Left kidney (tissue), 8 donors: ENCODE measurements around the gene SNX1. TPM values are rescaled to one million over a fixed set of nuclear protein-coding genes. Genes with fewer than 3 reads are reported as not detected.
"Not testable (repeated sequence)": the region's sequence is repeated elsewhere in the genome, so short reads cannot be mapped to it uniquely, and the experiment has no call there.

ENCODE experiments used
- DNase-seq: peaks from one replicate; pipeline ENCODE4 v3.0.0-alpha.2; 2013
- long read RNA-seq, 8 donors: transcript quantifications; one replicate each; lab custom pipeline, GENCODE V29; 2026
- polyA plus RNA-seq: library from polyadenylated mRNA; unstranded; fragments of 120-200 nt; gene quantifications from one replicate; pipeline ENCODE4 v1.2.1, GENCODE V29; 2013; ENCODE audit not compliant: insufficient read length

Gene SNX1
- 128 TPM for polyA plus RNA-seq
- long read RNA-seq, donor 1, transcript SNX1-208 (15 exons, 1,971 nt): major isoform, 25 of 41 reads
- long read RNA-seq, donor 1, partial matches to known transcripts: 15 of 41 reads
- long read RNA-seq, donor 1, other reads (novel, unspliced or antisense): 0 of 41 reads
- long read RNA-seq, donor 2, transcript SNX1-208 (15 exons, 1,971 nt): major isoform, 19 of 41 reads
- long read RNA-seq, donor 2, partial matches to known transcripts: 19 of 41 reads
- long read RNA-seq, donor 2, other reads (novel, unspliced or antisense): 0 of 41 reads
- long read RNA-seq, donor 3, transcript SNX1-208 (15 exons, 1,971 nt): major isoform, 23 of 41 reads
- long read RNA-seq, donor 3, partial matches to known transcripts: 14 of 41 reads
- long read RNA-seq, donor 3, other reads (novel, unspliced or antisense): 0 of 41 reads
- long read RNA-seq, donor 4, partial matches to known transcripts: 7 of 7 reads
- long read RNA-seq, donor 4, other reads (novel, unspliced or antisense): 0 of 7 reads
- long read RNA-seq, donor 5, transcript SNX1-208 (15 exons, 1,971 nt): major isoform, 26 of 1,426 reads
- long read RNA-seq, donor 5, partial matches to known transcripts: 1,329 of 1,426 reads
- long read RNA-seq, donor 5, other reads (novel, unspliced or antisense): 71 of 1,426 reads
- long read RNA-seq, donor 6, transcript SNX1-208 (15 exons, 1,971 nt): major isoform, 19 of 26 reads
- long read RNA-seq, donor 6, partial matches to known transcripts: 5 of 26 reads
- long read RNA-seq, donor 6, other reads (novel, unspliced or antisense): 0 of 26 reads
- long read RNA-seq, donor 7, transcript SNX1-208 (15 exons, 1,971 nt): major isoform, 21 of 36 reads
- long read RNA-seq, donor 7, partial matches to known transcripts: 14 of 36 reads
- long read RNA-seq, donor 7, other reads (novel, unspliced or antisense): 0 of 36 reads
- long read RNA-seq, donor 8, transcript SNX1-208 (15 exons, 1,971 nt): major isoform, 9 of 9 reads
- long read RNA-seq, donor 8, partial matches to known transcripts: 0 of 9 reads
- long read RNA-seq, donor 8, other reads (novel, unspliced or antisense): 0 of 9 reads

- peak; percentile 92 for DNase-seq
Observed at GRCh38 chr15:64095795-64096667, at the start of gene SNX1. TSS of gene SNX1 (plus strand) at chr15:64095982. CDS start at chr15:64096014, 32 bp downstream.

- DNase-seq: peak; percentile 70
Observed at GRCh38 chr15:64046421-64047153, 49.2 kb upstream of the SNX1 start, which contains the start of gene DAPK2. TSS of gene DAPK2 (minus strand) at chr15:64046485. CDS start at chr15:64040261, 6,224 bp downstream.

GRCh38 chr15:64048781-64049460, 46.9 kb upstream of the SNX1 start:
- no peak for DNase-seq

- no peak for DNase-seq
Observed at GRCh38 chr15:64050281-64051092, 45.3 kb upstream of the SNX1 start.

- DNase-seq: no peak
Observed at GRCh38 chr15:64051093-64051402, 44.7 kb upstream of the SNX1 start.

GRCh38 chr15:64051407-64052259, 44.1 kb upstream of the SNX1 start:
- no peak for DNase-seq

GRCh38 chr15:64052925-64053491, 42.8 kb upstream of the SNX1 start:
- DNase-seq: no peak

- DNase-seq: not testable (repeated sequence)
Observed at GRCh38 chr15:64053674-64054073, 42.1 kb upstream of the SNX1 start.

- no peak for DNase-seq
Observed at GRCh38 chr15:64058279-64058678, 37.5 kb upstream of the SNX1 start.

- DNase-seq: not testable (repeated sequence)
Observed at GRCh38 chr15:64059104-64059503, 36.7 kb upstream of the SNX1 start.

GRCh38 chr15:64060716-64061115, 35.1 kb upstream of the SNX1 start:
- DNase-seq: no peak

GRCh38 chr15:64066451-64066850, 29.3 kb upstream of the SNX1 start:
- no peak for DNase-seq

- DNase-seq: peak; percentile 72
Observed at GRCh38 chr15:64067564-64068030, 28.2 kb upstream of the SNX1 start.

GRCh38 chr15:64068133-64068532, 27.6 kb upstream of the SNX1 start:
- no peak for DNase-seq

- no peak for DNase-seq
Observed at GRCh38 chr15:64070106-64070505, 25.7 kb upstream of the SNX1 start.

GRCh38 chr15:64070965-64071851, 24.6 kb upstream of the SNX1 start:
- DNase-seq: no peak
